Measurements from ENCODE around the gene THAP11.

THAP11 gene

DNA sequence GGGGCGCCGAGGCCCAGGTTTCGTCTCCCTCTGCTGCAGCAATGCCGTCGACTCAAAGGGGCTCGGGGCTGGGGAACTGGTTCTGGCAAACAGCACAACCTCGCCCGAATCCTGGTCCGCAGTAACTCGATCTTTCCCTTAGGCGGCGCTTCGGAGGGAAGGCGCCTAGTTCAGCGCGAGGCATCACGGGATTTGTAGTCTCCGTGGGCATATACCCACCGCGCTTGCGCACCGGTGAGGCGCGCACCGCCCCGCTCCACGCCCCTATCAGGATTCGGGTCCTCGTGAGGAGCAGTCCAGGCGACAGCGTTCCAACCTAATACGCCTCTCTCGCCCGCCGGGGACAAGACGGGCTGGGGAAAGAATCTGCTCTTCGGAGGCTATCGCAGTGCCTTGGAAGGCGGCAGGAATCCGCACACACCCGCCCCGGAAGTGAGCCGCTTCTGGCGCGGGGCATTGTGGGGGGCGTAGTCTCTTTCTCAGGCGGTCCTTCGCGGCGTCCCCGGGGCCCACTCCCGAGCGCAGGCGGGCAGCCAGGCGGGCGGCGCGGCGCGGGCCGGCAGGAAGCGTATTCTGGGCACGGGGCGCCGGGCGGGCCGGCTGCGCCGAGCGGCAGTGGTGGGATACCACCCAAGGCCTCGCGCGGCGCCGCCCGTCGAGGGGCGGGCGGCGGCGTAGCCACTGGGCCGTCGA is at the start of gene THAP11:
Gene THAP11, plus strand, starts transcription at position 505 of the 693 bp plus-strand sequence. CDS start 235 bp downstream, outside the sequence.
- Histone ChIP-seq H3K9ac (ENCODE audit: low read depth, low read length) (peak within 1 kb of the TSS; percentile 98), H3K4me3 (ENCODE audit: low read depth, low read length) (peak within 1 kb of the TSS; percentile 97), H3K9me3 (ENCODE audit: control insufficient read depth, insufficient read depth, low read length) (no peaks in the 10 kb centered on the region), H3K36me3 (ENCODE audit: control insufficient read depth, insufficient read depth, low read length) (no peaks in the 10 kb centered on the region), H3K4me1 (ENCODE audit: control insufficient read depth, insufficient read depth, low read length) (peaks cover 25% of the 10 kb centered on the region), H3K27me3 (ENCODE audit: control insufficient read depth, insufficient read depth, low read length) (no peaks in the 10 kb centered on the region)

DNA sequence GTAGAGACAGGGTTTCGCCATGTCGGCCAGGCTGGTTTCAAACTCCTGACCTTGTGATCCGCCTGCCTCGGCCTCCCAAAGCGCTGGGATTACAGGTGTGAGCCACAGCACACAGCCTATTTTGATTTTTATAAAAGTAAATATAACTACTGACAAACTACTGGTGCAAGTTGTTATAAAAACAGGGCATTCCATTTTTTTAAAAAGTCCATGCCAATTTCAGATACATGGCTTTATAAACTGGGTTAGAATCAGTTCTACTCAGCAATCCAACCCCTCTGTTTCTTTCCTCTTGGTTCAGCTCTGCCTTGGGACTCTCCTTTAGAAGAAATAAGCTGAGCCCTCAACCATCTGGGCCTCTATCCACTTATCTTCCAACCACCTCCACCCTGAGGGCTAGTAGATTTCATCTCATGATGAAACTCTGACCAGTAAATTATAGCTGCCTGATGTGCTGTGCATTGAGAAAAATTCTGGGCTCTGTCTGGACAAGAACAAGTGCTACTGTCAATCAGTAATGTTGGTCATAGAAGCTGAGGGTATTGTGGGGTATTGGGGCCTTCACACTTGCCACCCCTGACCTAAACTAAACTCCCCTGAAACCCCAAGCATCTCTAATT is 45.9 kb upstream of the THAP11 start:
- Histone ChIP-seq H3K4me1 (ENCODE audit: control insufficient read depth, insufficient read depth, low read length) (no peaks in the 10 kb centered on the region), H3K27me3 (ENCODE audit: control insufficient read depth, insufficient read depth, low read length) (no peaks in the 10 kb centered on the region), H3K9me3 (ENCODE audit: control insufficient read depth, insufficient read depth, low read length) (no peaks in the 10 kb centered on the region), H3K4me3 (ENCODE audit: low read depth, low read length) (no peak overlapping the region), H3K36me3 (ENCODE audit: control insufficient read depth, insufficient read depth, low read length) (peaks cover 5% of the 10 kb centered on the region), H3K9ac (ENCODE audit: low read depth, low read length) (no peak overlapping the region)

DNA sequence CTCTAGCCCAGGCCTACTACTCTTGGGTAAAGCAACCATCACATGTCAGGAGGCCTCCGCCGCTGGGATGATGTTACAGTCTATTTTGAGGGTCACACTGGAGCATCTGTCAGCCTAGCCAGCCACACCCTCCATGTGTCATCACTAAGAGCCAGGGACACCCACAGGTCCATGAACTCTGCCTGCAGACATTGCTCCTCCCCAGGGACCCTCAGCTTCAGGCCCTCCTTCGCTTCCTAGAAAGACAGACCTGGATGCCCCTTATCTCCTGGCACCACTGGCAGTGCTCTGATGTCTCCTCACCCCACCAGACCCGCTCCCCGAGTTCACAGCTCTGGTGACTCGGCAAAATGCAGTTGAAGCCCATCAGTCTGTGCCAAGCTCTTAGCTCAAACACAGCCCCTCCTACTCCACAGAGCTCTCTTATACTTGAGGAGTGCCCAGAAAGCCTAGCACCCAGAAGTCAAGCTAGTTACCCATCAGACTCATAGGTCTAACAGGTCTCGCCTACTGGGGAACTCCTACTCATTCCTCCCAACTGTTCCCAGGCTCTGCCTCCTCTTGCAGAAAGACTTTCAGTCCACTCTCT is 41.7 kb upstream of the THAP11 start:
- Histone ChIP-seq H3K9me3 (ENCODE audit: control insufficient read depth, insufficient read depth, low read length) (no peaks in the 10 kb centered on the region), H3K4me1 (ENCODE audit: control insufficient read depth, insufficient read depth, low read length) (peaks cover 5% of the 10 kb centered on the region), H3K36me3 (ENCODE audit: control insufficient read depth, insufficient read depth, low read length) (peaks cover 5% of the 10 kb centered on the region), H3K27me3 (ENCODE audit: control insufficient read depth, insufficient read depth, low read length) (no peaks in the 10 kb centered on the region), H3K9ac (ENCODE audit: low read depth, low read length) (no peak overlapping the region), H3K4me3 (ENCODE audit: low read depth, low read length) (no peak overlapping the region)

DNA sequence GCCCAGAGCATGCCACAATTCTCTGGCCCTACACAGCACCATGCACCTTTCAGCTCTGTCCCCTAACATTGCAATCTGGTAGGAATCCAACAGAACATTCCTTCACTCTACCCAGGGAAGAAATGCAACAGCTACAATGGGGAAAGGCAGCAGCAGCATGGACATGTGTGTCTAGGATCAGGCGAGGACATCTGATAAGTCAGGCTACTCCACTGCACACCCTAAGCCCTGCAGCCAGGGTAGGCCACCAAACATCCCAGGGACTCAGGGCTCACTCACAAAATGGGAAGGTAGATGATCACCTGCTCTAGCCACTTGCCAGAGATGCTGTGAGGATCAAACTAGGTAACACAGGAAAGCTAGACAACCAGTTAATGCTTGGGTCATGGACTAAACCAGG is 40.9 kb upstream of the THAP11 start:
- H3K36me3 ChIP-seq (ENCODE audit: control insufficient read depth, insufficient read depth, low read length) = peaks cover 5% of the 10 kb centered on the region
- H3K9me3 ChIP-seq (ENCODE audit: control insufficient read depth, insufficient read depth, low read length) = no peaks in the 10 kb centered on the region
- no peak overlapping the region for H3K9ac ChIP-seq (ENCODE audit: low read depth, low read length)
- H3K4me1 ChIP-seq (ENCODE audit: control insufficient read depth, insufficient read depth, low read length) = peaks cover 5% of the 10 kb centered on the region
- no peaks in the 10 kb centered on the region for H3K27me3 ChIP-seq (ENCODE audit: control insufficient read depth, insufficient read depth, low read length)
- no peak overlapping the region for H3K4me3 ChIP-seq (ENCODE audit: low read depth, low read length)

DNA sequence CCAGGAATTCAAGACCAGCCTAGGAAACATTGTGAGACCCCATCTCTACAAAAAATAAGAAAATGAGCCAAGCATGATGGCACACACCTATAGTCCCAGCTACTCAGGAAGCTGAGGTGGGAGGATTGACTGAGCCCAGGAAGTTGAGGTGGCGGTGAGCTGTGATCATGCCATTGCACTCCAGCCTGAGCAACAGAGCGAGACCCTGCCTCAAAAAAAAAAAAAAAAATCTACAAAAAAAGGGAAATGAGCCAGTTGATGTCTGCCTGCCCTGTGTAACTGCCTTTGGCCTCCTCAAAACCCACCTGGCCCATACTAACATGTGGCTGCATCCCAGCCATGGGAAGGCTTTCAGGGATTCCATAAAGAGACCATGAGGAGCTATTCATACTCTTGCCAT is 40.2 kb upstream of the THAP11 start:
- no peak overlapping the region for H3K4me3 ChIP-seq (ENCODE audit: low read depth, low read length)

DNA sequence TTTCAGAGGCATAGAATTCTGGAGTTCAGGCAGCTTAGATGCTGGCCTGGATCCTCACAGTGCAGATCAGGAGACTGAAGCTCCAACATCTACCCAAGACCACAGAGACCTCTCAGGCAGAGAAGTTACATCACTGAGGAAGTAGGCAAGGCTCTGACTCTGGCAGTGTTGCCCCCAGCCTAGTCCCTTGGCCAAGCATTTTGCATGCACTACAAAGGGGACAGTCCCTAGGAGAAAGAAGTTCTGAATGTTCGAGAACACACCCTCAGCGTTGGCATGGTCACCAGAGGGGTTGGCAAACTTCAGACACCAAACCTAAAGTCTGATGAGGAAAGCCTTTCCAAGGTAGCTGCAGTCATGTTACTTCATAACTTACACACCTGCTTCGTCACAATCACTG is 38.2 kb upstream of the THAP11 start:
- Histone ChIP-seq H3K27me3 (ENCODE audit: control insufficient read depth, insufficient read depth, low read length) (no peaks in the 10 kb centered on the region), H3K36me3 (ENCODE audit: control insufficient read depth, insufficient read depth, low read length) (peaks cover 5% of the 10 kb centered on the region), H3K4me1 (ENCODE audit: control insufficient read depth, insufficient read depth, low read length) (peaks cover 5% of the 10 kb centered on the region), H3K9me3 (ENCODE audit: control insufficient read depth, insufficient read depth, low read length) (no peaks in the 10 kb centered on the region), H3K9ac (ENCODE audit: low read depth, low read length) (no peak overlapping the region), H3K4me3 (ENCODE audit: low read depth, low read length) (no peak overlapping the region)

More for the DNA sequence above, 40.2 kb upstream of the THAP11 start:
- Histone ChIP-seq H3K4me1 (ENCODE audit: control insufficient read depth, insufficient read depth, low read length) (peaks cover 5% of the 10 kb centered on the region), H3K36me3 (ENCODE audit: control insufficient read depth, insufficient read depth, low read length) (peaks cover 5% of the 10 kb centered on the region), H3K9ac (ENCODE audit: low read depth, low read length) (no peak overlapping the region), H3K9me3 (ENCODE audit: control insufficient read depth, insufficient read depth, low read length) (no peaks in the 10 kb centered on the region), H3K27me3 (ENCODE audit: control insufficient read depth, insufficient read depth, low read length) (no peaks in the 10 kb centered on the region)

DNA sequence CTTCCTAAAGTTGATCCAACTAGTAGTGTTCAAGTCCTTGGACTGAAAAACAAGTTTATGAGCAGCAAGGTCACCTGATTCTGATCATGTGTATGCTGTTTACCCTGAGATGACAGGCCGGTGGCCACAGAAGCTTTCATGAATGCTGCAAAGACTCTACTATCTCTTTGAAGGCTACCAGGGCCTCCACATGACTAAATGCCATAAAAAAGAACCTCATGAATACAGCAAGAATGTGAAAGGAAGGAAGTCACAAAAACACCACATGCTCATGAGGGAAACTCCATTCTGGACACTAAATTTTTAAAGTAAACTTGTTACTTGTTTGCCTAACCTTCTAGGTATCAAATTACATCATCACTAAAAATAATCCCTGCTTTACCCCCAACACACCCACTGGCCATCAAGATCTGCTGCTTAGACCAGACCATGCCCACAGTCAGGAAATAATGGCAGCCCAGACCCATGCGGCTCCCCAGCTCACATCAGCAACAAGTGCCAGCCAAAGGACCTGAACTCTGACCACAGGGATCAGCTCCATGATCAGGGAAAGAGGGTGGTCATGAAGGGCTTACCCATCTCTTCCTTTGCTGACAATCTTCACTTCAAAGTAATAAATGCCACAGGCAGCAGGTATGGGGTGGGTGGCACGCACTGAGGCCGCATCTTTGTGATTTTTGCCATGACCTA is 37.1 kb upstream of the THAP11 start:
- Histone ChIP-seq H3K9ac (ENCODE audit: low read depth, low read length) (no peak overlapping the region), H3K4me3 (ENCODE audit: low read depth, low read length) (peak overlapping the region; percentile 96)

DNA sequence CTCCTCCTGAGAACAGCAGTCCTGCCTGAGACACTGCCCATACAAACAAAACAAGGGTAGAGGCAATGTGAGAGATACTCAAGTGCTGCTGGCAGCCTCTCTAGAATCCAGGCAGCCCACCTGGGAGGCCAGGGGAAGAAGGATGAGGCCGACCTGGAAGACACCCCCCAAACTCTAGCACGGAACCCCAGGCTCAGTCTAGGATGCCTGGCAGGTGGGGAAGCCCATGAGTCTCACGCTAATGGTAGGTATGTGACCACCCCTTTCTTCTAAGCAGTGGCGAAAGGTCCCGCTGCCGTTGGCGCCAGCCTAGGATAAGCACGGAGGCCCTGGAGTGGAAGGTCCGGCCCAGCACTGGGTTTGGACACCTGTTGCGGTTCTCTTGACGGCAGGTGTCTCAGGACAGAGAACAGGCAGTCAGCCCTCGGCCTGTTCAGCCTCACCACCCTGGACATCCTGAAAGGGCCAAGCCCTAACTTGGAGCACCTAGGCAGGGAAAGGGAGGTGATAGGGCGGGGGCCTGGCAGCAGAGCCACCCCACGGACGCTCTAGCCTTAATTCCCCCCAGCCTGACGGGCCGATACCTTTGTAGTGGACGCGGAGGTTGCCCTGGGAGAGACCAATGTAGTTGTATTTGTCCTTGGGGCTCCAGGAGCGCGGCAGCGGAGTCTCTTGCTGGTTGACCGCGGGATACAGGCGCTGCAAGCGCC is 36.2 kb upstream of the THAP11 start:
- Histone ChIP-seq H3K27me3 (ENCODE audit: control insufficient read depth, insufficient read depth, low read length) (no peaks in the 10 kb centered on the region), H3K4me1 (ENCODE audit: control insufficient read depth, insufficient read depth, low read length) (peaks cover 5% of the 10 kb centered on the region), H3K36me3 (ENCODE audit: control insufficient read depth, insufficient read depth, low read length) (no peaks in the 10 kb centered on the region), H3K9ac (ENCODE audit: low read depth, low read length) (peak overlapping the region; percentile 97), H3K4me3 (ENCODE audit: low read depth, low read length) (peak overlapping the region; percentile 96), H3K9me3 (ENCODE audit: control insufficient read depth, insufficient read depth, low read length) (no peaks in the 10 kb centered on the region)

More for the DNA sequence above, 37.1 kb upstream of the THAP11 start:
- Histone ChIP-seq H3K27me3 (ENCODE audit: control insufficient read depth, insufficient read depth, low read length) (no peaks in the 10 kb centered on the region), H3K4me1 (ENCODE audit: control insufficient read depth, insufficient read depth, low read length) (peaks cover 5% of the 10 kb centered on the region), H3K36me3 (ENCODE audit: control insufficient read depth, insufficient read depth, low read length) (peaks cover 4% of the 10 kb centered on the region), H3K9me3 (ENCODE audit: control insufficient read depth, insufficient read depth, low read length) (no peaks in the 10 kb centered on the region)

DNA sequence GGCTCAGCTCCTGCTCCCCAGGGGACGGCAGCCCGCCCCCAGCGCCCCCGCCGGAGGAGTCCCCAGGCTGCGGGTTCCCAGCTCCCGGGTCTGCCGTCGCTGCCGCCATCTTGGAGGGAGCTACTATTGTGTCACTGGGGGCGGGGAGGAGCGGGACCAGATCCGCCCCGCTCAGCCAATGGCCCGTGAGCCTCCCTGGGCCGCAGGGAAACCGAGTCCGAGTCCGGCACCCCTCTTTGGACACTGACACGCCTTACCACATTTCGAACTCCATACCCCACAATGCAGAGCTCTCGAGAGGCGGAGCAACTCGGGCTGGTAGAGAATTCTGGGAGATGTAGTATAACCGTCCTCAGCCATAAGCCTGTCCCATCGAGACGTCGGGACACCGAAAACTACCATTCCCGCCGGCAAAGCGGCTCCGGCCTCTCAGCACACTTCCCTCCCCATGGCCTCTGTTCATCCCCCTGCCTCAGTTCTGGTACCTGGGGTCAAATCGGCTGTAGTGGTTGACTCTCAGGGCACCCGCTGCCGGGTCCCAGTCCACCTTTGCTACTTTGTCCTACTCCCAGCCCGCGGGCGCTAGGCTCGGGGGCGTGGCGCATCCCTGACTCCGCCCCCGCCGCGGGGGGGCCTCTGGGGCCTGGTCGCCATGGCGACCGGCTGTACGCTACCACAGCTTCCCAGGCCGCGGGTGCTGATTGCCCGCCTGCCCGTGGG is 35.5 kb upstream of the THAP11 start, which contains the start of the genes RANBP10 and TSNAXIP1:
Gene RANBP10, minus strand, starts transcription at position 133 of the 720 bp plus-strand sequence. Its CDS starts 24 bp downstream, at position 109.
Gene TSNAXIP1, plus strand, starts transcription at position 462 of the 720 bp plus-strand sequence. CDS start 261 bp downstream, outside the sequence.
- Histone ChIP-seq H3K4me3 (ENCODE audit: low read depth, low read length) (peak within 1 kb of the TSS; percentile 96), H3K27me3 (ENCODE audit: control insufficient read depth, insufficient read depth, low read length) (no peaks in the 10 kb centered on the region), H3K4me1 (ENCODE audit: control insufficient read depth, insufficient read depth, low read length) (peaks cover 5% of the 10 kb centered on the region), H3K36me3 (ENCODE audit: control insufficient read depth, insufficient read depth, low read length) (no peaks in the 10 kb centered on the region), H3K9ac (ENCODE audit: low read depth, low read length) (peak within 1 kb of the TSS; percentile 97), H3K9me3 (ENCODE audit: control insufficient read depth, insufficient read depth, low read length) (no peaks in the 10 kb centered on the region)

DNA sequence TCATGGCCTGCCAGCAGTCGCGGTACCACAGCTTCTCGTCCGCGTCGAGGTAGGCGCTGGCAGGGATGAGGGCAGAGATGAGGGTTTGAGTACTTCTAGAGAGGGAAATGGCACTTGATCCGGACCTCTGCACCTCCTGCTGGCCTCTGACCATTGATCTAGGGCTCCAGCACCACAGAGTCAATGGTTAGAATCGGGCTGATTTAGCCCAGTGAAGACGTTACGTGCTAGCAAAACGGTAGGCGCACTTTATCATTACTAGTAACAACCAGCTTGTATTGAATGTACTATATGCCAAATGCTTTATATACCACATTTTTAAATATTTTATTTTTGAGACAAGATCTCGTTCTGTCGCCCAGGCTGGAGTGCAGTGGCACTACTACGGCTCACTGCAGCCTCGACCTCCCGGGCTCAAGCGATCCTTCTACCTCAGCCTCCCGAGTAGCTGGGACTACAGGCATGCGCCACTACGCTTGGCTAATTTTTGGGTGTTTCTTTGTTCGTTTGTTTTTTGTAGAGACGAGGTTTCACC is 34.9 kb upstream of the THAP11 start:
- H3K27me3 ChIP-seq (ENCODE audit: control insufficient read depth, insufficient read depth, low read length) = no peaks in the 10 kb centered on the region
- H3K4me3 ChIP-seq (ENCODE audit: low read depth, low read length) = peak overlapping the region; percentile 66
- peaks cover 5% of the 10 kb centered on the region for H3K4me1 ChIP-seq (ENCODE audit: control insufficient read depth, insufficient read depth, low read length)
- H3K9me3 ChIP-seq (ENCODE audit: control insufficient read depth, insufficient read depth, low read length) = no peaks in the 10 kb centered on the region
- H3K9ac ChIP-seq (ENCODE audit: low read depth, low read length) = no peak overlapping the region
- H3K36me3 ChIP-seq (ENCODE audit: control insufficient read depth, insufficient read depth, low read length) = no peaks in the 10 kb centered on the region
